Measurements from ENCODE around the gene HACD1. TPM values are rescaled to one million over a fixed set of nuclear protein-coding genes. Genes with fewer than 3 reads are reported as not detected.

Gene HACD1
- total and polyA plus RNA-seq, 2 donors (not counting 3 experiments of a cell fraction or from before 2014, with no cell fraction given): 17.4 to 25.2 TPM

GRCh38 chr10:17564911-17565310 lies 52.3 kb downstream of the HACD1 start:
- H3K36me3 ChIP-seq (ENCODE audit: control insufficient read depth in 2 of 2, extremely low read depth in 1 of 2, insufficient read depth in 2 of 2, low read length in 2 of 2): no peaks in the 10 kb centered on the region
- no peaks in the 10 kb centered on the region for H3K9me1 ChIP-seq (replicated peaks; ENCODE audit: control insufficient read depth, extremely low read depth, insufficient read depth, low read length)
- DNase-seq (ENCODE audit: low read depth, low spot score) (no peak), FAIRE-seq (no peak)
- no peaks in the 10 kb centered on the region for H3K9me3 ChIP-seq (replicated peaks; ENCODE audit: control insufficient read depth, insufficient read depth, low read length)
- no TSS peak for BruUV-seq (replicated peaks)
- H4K20me1 ChIP-seq (replicated peaks; ENCODE audit: control insufficient read depth, extremely low read depth, insufficient read depth, low read length): no peaks in the 10 kb centered on the region
- H2AFZ ChIP-seq (ENCODE audit: low read depth, low read length): no peak overlapping the region
- H3K4me2 ChIP-seq (ENCODE audit: insufficient read depth, low read length): no peak overlapping the region
- ChIA-PET POLR2A (no interaction called here), CTCF (interaction anchor here (1.0 kb wide), 1 partner anchor 156 kb away, joined by 3 read pairs; no protein-coding TSS in a partner anchor)
- dilution Hi-C loops (cut with MboI; ENCODE audit: extremely low pct_ligation_motif_present, low sequenced_read_pairs) (no loop called here), intact Hi-C loops (cut with micrococcal nuclease) (no loop called here)
- no peaks in the 10 kb centered on the region for H3K79me2 ChIP-seq (ENCODE audit: control insufficient read depth, insufficient read depth, low read length)
- H3K27ac ChIP-seq (ENCODE audit: insufficient read depth, low read depth, low read length): no peak overlapping the region
- H3K4me3 ChIP-seq (replicated peaks in 1 of 3; ENCODE audit: insufficient read depth in 1 of 3, low read depth in 1 of 3, low read length in 3 of 3): no peak overlapping the region
- TF ChIP-seq POLR2AphosphoS5 (IDR thresholded peaks at IDR 0.05; ENCODE audit: insufficient read depth, low read depth, low read length) (no peak), GATA2 (IDR thresholded peaks at IDR 0.05; ENCODE audit: insufficient read depth, insufficient read length, low read depth, low read length) (no peak), POLR2A (IDR thresholded peaks at IDR 0.05; ENCODE audit: low read depth, low read length) (no peak), MYC (IDR thresholded peaks at IDR 0.05; ENCODE audit: low read depth, low read length) (no peak), JUN (IDR thresholded peaks at IDR 0.05; ENCODE audit: borderline replicate concordance, insufficient read depth, insufficient read length, low read depth) (no peak), EZH2 (IDR thresholded peaks at IDR 0.05; ENCODE audit: borderline replicate concordance, low read depth, low read length, severe bottlenecking) (no peak), FOS (IDR thresholded peaks at IDR 0.05; ENCODE audit: borderline replicate concordance, insufficient read depth, low read length) (no peak)
- TF ChIP-seq, protein P1, sequence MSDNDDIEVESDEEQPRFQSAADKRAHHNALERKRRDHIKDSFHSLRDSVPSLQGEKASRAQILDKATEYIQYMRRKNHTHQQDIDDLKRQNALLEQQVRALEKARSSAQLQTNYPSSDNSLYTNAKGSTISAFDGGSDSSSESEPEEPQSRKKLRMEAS (IDR thresholded peaks at IDR 0.05; ENCODE audit: insufficient read depth, insufficient read length): no peak
- TF ChIP-seq, protein P2, sequence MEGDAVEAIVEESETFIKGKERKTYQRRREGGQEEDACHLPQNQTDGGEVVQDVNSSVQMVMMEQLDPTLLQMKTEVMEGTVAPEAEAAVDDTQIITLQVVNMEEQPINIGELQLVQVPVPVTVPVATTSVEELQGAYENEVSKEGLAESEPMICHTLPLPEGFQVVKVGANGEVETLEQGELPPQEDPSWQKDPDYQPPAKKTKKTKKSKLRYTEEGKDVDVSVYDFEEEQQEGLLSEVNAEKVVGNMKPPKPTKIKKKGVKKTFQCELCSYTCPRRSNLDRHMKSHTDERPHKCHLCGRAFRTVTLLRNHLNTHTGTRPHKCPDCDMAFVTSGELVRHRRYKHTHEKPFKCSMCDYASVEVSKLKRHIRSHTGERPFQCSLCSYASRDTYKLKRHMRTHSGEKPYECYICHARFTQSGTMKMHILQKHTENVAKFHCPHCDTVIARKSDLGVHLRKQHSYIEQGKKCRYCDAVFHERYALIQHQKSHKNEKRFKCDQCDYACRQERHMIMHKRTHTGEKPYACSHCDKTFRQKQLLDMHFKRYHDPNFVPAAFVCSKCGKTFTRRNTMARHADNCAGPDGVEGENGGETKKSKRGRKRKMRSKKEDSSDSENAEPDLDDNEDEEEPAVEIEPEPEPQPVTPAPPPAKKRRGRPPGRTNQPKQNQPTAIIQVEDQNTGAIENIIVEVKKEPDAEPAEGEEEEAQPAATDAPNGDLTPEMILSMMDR (IDR thresholded peaks at IDR 0.05; ENCODE audit: extremely low read depth in 1 of 2, insufficient read depth in 1 of 2, low read depth in 1 of 2, low read length in 2 of 2): no peak
- no peaks in the 10 kb centered on the region for H3K4me1 ChIP-seq (ENCODE audit: control insufficient read depth, extremely low read depth, insufficient read depth, low read length)
- H3K9ac ChIP-seq (replicated peaks; ENCODE audit: extremely low read depth, insufficient read depth, low read length): no peak overlapping the region
- H3K27me3 ChIP-seq (ENCODE audit: control insufficient read depth in 2 of 2, insufficient read depth in 2 of 2, low read length in 2 of 2): no peaks in the 10 kb centered on the region

All from endothelial cell of umbilical vein (primary cell).